CD4-positive, alpha-beta T cell treated with Interferon alpha-2 for 1 hour (primary cell): ENCODE data around the gene QSOX2.

ENCODE experiments used
- DNase-seq, 2 donors: peaks; one replicate each; pipeline ENCODE4 v3.0.0-alpha.2; 2020 to 2022

The QSOX2 gene

GRCh38 chr9:136264031-136264430 lies 18.4 kb upstream of the QSOX2 start:
- DNase-seq, result no peak

DNA sequence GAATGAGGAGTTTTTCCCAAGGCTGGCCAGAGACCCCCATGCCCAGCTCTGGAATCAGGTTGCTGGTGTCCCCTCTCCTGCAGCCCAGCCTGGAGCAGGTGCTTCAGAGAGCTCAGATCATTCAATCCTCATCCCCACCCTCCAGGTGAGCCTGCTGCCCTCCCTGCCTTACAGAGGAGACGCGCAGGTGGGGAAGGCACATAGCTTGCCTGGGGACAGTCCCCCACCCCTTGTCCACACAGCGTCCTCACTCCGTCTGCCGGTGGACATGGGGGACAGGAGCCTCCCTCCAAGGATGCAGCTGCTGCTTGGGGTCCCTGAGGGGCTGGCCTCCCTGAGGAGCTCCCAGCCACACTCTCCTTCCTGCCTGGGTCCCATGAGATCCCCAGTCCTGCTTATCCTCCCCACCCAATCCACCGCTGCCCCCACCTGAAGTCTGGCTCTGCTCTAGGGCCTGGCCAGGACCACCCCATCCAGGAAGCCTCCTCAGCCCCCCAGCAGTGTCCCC lies 17.1 kb upstream of the QSOX2 start:
- DNase-seq, result no peak

DNA sequence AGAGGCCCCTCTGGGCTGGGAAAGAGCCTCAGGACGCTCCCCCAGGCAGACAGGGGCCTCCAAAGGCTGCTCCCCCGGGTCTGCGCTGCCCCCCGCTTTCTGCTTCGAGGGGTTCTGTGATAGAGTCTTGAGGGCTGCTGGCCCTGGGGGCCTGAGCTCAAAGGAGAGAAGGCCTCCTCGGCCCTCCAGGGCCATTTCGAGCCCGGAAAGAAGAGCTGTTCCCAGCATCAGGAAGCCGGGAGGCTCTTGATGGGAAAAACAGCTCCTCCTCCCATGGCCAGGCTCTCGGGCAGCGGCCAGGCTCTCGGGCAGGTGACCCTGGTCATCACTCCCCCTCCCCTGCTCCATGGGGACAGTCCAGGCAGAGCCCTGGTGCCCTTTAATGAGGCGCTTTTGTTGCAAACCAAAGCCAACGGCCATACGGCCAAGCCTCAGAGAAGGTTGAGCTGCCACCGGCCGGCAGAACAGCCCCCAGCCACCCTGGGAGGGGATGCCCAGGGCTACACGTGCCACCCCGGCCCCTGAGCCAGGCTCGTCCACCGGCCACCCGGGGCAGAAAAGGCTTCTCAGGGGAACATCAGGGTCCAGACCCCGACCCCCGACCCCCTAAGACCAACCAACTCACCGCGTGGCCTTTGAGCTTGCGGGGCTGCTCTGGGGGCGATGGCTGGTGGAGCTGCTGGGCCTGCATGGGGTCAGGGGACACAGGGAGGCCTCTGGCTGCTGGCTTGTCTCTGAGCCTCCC lies 16.2 kb upstream of the QSOX2 start:
- DNase-seq, result no peak

DNA sequence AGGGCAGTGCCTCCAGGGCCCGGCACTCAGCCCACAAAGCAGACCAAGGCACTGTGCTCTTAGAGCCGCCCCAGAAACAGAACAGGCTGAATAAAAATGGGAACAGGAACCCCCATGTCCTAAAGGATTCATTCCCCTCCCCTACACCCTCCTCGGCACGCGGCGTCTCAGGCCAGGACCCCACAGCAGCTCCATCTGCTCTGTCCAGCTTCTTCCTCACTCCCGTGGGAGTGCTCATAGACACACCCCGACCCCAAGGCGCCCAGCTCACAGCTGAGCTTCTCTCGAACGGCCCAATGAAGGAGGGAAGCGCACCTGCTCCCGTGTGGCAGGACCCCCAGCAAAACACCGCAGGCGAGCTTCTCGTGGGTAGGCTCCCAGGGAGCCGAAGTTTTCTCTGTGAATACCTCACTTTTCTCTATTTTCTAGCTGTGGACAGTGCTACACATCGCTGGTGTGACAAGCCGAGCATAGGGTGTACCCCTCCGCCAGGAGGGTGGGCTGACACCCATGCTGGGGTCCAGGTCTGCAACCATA lies 15.4 kb upstream of the QSOX2 start:
- no peak for DNase-seq

GRCh38 chr9:136260521-136260920 lies 14.9 kb upstream of the QSOX2 start:
- DNase-seq, result no peak

DNA sequence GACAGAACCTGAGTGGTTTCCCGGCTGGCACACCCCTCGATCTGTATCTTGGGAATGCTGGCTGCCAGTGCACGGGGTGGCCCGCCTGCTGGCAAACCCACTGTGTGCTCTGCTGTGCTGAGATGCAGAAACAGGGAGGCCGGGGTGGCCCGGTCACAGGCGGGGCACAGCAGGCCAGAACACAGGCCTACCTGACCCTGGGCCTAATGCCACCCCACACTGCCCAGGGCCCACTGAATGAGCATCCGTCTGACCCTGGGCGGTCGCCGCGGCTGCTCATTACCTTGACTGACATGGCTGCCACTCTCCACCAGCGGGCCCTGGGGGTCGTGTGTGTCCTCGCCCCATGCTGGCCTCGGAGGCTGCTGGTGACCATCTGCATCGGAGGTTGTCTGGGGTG lies 14.2 kb upstream of the QSOX2 start:
- DNase-seq, result no peak

DNA sequence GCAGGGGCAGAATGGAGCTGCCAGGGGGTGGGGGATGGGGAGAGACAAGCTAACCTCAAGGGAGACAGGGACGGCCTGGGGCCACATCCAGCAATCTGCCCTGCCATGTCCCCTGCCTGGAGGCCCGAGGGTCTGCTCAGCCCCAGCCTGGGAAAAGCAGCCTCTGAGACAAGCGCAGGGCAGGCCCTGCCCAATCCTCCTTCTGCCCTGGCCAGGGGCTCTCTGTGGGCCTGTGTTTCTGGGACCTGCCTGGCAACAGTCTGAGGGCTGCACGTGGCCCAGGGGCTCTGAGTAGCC lies 13.9 kb upstream of the QSOX2 start:
- no peak for DNase-seq

DNA sequence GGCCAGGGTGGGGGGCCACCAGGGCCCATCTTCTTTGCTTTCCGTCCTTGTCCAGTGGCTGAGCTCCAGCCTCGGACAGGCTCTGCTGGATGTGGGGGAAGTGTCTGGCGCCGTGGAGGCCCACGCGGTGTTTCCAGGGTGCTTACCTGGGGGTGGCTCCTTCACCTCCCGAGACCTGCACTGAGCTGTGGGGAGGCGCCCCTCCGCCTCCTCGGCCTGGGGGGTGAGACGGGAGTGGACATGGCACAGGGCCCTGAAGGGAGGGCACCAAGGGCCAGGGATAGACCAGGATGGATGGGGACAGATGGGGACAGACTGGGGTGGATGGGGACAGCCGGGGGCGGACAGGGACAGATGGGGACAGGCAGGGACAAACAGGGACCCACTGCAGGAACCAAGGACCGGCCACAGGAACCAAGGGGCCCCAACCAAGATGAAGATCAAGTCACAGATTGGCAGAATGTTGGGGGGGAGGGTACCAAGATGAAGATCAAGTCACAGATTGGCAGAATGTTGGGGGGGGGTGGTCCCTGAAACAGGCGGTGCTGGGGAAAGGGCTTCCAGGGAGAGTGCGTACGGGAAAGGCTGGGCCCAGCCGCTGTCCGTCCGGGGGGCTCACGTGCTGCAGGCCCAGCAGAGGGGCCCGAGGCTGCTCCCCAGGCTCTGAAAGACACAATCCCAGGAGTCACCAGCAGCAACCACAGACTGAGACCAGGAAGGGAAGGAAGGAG lies 13.3 kb upstream of the QSOX2 start:
- DNase-seq, result no peak

DNA sequence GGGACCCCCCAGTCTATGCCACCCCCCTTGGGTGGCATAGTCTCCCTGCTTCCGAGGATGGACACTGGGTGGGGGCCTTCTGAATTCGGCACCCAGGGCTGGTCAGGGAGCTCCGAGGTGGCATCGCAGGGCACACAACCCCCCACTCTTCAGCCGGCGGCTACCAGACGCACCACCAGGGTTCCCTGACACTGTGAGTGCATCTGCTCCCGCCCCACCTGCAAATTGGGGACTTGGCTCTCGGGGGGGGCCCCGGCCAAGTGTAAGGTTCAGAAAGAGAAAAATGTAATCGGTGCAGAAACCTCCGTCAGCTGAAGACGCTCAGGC lies 12.7 kb upstream of the QSOX2 start:
- DNase-seq, result no peak

DNA sequence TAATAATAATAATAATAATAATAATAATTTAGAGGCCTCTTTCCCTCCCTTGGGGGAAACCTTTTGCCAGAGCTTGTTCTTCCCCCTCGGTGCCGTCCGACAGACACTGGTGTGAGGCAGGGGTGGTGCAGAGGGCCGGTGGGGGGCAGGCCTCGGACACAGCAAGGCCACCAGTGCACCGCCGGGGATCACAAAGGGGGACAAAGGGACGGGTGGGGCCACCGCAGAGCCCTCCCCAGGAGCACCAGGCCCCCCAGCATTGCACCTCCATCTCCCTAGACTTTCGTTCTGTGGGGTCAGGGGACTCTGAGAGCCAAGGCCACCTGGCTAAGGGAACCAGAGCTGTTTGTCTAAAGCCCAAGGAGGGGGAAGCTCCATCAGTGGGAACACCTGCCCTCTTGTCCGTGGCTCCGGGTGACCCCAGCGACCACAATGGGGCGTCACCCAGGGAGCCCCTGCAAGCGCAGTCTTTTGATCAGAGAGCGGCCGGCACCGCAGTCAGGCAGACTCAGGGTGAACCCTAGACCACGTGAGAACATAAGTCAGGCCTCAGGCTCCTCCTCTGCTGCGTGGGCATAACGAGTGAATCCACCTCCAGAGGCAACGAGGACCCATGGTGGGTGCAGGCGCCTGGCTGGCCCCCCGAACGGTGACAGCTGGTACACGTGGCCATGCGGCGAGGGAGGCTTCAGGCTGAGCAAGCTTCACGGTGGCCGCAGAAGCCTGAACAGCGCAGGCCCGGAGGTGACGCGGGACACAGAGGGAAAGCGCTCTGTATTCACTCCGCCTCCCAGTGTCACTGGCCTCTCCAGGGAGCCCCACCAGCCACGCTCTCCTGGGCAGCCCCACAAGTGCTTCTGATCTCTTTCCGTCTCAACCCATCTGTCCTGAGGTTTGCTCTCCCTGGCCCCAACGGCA lies 12.0 kb upstream of the QSOX2 start:
- DNase-seq, result no peak

GRCh38 chr9:136255896-136256890 lies 10.6 kb upstream of the QSOX2 start:
- no peak for DNase-seq

- DNase-seq, result no peak
Observed at GRCh38 chr9:136255166-136255538, 9.5 kb upstream of the QSOX2 start.

- no peak for DNase-seq
Observed at GRCh38 chr9:136254381-136255165, 9.0 kb upstream of the QSOX2 start.

GRCh38 chr9:136253246-136254130 lies 7.9 kb upstream of the QSOX2 start:
- no peak for DNase-seq

- DNase-seq, result no peak
Observed at GRCh38 chr9:136252846-136253245, 7.2 kb upstream of the QSOX2 start.

- no peak for DNase-seq
Observed at GRCh38 chr9:136252281-136252680, 6.7 kb upstream of the QSOX2 start.

DNA sequence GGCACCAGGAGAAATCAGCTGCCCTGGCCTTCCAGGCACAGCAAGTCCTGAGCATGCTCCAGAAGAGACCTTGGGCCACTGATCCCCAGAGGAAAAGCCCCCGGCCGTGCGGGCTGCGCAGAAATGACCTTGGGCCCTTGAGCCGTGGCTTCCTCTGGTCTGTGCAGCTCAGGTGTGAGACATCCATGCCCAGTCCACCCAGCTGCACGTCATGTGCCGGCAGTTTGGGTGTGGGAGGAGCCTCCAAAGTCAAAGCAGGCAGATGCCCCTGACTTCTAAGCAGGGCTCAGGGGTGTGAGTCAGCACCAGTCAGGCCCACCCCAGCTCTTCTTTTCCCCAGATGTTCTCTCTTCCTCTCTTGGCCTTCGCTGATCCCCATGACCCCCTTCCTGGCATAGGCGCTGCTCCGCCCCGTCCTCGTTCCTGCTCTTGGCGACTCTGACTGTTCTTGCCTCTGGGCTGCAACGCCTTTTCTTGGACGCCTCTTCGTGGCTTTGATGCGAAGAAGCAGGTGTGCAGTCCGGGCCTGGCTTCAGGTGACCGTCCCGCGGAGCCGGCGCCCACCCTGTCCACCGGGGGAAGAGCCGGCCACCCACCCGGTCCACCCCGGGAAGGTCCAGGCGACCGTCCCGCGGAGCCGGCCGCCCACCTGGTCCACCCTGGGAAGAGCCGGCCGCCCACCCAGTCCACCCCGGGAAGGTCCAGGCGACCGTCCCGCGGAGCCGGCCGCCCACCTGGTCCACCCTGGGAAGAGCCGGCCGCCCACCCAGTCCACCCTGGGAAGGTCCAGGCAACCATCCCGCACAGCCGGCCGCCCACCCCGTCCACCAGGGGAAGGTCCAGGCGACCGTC lies 5.9 kb upstream of the QSOX2 start:
- no peak for DNase-seq

DNA sequence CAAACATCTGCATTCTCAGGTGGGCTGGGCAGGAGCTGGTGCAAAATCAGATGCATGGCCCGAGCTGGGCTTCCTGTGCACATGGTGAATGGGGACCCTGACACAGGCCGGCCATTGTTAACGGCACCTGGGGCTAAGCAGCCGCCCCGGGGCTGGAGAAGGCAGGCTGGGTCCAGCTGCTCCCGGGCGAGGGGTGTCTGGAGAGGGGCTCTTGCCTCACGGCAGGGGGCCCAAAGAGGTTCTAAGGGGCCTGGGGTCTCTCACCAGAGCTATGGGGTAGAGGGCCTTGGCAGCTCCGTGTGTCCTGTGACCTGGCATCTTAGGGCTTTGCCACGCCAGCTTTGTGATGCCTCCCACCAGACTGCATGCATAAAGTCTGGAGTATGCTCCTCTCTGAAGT lies 5.1 kb upstream of the QSOX2 start:
- no peak for DNase-seq

- no peak for DNase-seq
Observed at GRCh38 chr9:136249877-136250559, 4.4 kb upstream of the QSOX2 start.
